Kasumi-1 (cell line): ENCODE data around the gene ADORA1.

Experiments
- DNase-seq, 2 experiments: peaks; one replicate each; lab custom pipeline; 2025; lab: John Stamatoyannopoulos, UW

ADORA1 gene

DNA sequence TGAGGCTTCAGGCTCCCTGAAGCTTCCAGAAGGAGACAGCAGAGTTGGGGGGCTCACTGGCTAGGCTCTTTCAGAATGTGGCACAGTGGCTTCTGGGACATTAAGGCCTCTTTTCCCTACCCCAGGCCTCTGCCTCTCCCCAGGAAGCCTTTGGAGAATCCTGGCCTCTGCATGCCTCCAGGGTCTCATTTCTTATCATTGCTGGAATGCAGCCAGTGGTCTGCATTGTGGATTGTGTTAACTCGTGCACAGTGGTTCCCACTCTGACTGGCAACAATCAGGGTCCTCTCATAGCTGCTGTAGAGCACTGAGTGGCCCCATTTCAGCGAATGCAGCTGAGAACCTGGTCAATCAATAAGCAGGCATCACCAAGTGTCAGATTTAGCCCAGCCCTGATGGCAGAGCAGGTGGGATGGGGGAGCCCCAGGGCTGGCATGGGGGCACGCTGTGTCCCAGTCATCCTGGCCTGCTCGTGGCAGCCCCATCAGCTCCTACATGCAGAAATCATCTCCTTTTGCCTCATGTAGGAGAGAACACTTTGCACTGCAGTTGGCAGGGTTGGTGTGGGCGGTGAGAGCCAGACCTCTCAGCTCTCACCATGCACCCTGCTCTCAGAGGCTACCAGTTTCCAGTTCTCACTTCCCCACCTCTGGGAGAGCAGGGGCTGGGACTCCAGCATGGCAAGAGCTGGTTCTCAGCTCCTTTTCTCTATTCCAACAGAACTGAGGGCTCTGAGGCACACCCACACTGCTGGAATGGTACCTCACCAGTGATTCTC lies 13.4 kb downstream of the ADORA1 start:
- DNase-seq: no peak

DNA sequence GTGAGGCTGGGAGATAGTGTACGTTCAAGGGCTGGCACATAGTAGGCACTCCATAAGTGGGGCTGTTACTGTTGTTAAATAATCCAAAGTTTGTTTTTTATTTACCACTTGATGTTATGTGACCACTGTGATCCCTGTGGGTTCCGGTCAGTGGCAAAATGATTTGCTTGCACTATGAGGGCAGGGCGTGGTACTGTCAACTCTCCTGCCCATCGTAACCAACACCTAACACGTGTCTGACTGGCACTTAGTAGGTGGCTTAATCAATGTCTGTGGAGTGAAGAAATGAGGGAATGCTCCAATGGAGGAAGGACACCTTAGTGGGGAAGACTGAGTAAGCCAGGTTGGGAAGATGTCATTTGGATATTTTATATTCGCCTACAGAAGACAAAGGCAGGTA lies 14.6 kb downstream of the ADORA1 start:
- no peak for DNase-seq

- no peak for DNase-seq
Observed at GRCh38 chr1:203142684-203143408, 15.3 kb downstream of the ADORA1 start.

- DNase-seq: no peak
Observed at GRCh38 chr1:203143641-203144040, 16.1 kb downstream of the ADORA1 start.

GRCh38 chr1:203144661-203145060 lies 17.1 kb downstream of the ADORA1 start:
- no peak for DNase-seq

DNA sequence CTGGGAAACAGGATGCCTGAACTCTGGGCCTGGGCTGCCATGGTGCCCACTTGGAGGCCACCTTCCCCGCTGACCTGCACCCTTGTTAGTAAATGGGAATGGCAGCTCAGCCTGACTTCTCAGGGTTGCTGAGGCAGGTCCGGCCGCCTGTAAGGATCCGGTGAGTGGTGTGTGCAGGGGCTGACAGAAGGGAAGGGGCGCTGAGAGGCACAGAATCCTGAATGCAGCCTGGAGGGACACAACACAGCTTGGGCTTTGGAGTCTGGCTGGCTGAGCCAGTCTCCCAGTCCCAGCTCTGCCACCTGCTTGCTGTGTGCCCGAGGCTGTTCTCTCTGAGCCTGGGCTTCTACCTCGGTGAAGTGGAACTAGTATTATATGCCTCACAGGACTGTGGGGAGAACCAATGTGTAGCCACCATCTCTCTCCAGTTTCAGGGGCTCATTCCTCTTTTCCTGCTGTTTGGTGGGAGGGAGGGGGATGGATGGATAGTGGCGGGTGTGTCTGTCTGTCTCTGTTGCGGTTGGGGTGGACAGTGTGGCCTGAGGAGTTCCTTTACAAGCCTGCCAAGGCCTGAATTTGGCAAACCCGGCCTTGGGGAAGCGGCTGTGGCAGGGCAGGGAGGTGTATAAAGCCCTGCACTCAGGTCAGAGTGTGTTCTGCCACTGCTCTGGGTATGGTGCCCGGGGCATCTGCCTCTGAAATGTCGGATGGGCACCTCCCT lies 18.0 kb downstream of the ADORA1 start:
- DNase-seq: no peak

GRCh38 chr1:203146042-203146369 lies 18.5 kb downstream of the ADORA1 start:
- DNase-seq: no peak

DNA sequence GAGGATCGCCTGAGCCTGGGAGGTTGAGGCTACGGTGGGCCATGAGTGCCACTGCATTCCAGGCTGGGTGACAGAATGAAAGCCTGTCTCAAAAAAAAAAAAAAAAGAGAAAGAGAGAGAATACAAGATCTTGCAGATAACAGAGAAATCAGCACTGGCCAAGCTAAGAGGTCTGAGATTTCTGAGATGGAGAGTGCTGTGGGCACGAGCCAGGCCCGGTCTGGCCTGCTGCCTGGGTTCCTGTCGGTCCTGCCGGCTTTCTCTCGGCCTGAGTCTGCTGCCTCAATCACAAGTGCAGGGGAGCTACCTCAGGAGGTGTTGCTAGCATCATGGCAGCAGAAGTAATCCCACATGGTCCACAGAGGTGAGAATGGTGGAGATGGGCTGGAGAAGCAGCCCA lies 19.0 kb downstream of the ADORA1 start:
- DNase-seq: no peak

- DNase-seq: no peak
Observed at GRCh38 chr1:203147376-203147775, 19.9 kb downstream of the ADORA1 start.

GRCh38 chr1:203148127-203148526 lies 20.6 kb downstream of the ADORA1 start:
- DNase-seq: no peak

- no peak for DNase-seq
Observed at GRCh38 chr1:203148579-203148978, 21.1 kb downstream of the ADORA1 start.

DNA sequence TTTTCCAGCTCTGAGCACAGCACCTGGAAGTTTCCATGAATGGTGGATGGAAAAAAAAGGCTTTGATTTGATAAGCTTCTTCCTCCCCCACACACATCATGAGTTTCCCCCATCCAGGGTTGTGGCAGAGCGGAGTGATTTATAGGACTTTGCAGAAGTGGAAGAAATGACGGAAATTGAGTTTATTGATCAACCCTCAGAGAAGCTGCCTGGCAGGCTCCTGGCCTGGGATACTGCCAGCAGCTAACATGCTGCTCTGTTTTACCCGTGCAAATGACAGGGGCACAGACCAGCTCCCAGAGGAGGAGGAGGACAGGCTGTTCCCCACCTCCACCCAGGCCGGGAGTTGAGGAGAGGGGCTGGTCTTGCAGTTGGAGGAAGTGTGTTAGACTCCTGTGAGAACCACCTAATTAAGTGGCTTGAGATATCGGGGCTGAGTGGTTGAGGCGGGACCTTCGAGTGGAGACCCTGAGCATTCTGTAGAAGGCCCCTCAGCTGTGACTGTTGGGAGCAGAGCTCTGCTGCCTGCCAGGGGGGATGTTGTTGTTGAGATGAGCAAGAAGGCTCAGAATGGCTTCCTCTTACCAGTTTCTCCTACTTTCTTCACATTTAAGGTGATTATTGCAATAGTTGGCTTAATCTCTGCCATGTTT lies 21.8 kb downstream of the ADORA1 start:
- no peak for DNase-seq

GRCh38 chr1:203150511-203151297 lies 23.2 kb downstream of the ADORA1 start:
- no peak for DNase-seq

DNA sequence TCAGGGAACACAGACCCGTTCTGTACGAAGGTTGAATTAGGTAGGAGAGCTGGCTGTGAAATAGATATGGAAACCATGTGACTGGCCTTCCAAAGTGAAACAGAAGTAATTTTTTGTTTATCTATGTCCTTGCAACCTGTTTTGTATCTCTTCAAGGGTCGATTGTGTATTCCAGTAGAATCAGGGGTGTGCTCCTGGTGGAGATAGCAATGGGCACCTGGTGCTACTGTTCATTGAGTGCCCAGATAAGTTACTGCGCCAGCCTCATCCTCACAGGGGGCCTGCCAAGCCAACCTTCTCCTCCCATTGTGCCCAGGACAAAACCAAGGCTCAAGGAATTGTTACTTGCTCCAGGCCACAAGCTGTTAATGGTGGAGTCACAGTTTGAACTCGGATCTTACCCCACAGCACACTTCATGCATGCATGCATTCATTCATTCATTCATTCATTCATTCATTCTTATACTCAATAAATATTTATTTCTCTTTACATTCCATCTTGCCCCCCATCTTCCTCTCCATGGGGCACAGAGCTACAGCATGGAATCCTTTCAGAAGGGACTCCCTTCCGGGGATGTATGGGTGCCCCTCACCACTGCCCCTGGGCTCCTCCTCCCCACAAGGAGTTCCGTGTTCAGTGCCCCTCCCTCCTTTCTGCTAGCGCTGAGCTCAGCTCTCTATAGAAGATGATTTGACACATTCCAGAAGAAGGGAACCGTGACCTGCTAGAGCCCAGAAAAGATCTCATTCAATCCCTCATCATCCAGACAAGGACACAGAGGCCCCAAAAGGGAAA lies 24.0 kb downstream of the ADORA1 start:
- DNase-seq: no peak

GRCh38 chr1:203152158-203153034 lies 24.9 kb downstream of the ADORA1 start:
- no peak for DNase-seq

GRCh38 chr1:203153051-203153988 lies 25.8 kb downstream of the ADORA1 start:
- DNase-seq: no peak

GRCh38 chr1:203153989-203154821 lies 26.7 kb downstream of the ADORA1 start:
- no peak for DNase-seq

- DNase-seq: no peak
Observed at GRCh38 chr1:203156280-203156679, 28.8 kb downstream of the ADORA1 start.
